Smooth muscle cell (in vitro differentiated cells): ENCODE data around the gene SYCP2. TPM values are rescaled to one million over a fixed set of nuclear protein-coding genes. Genes with fewer than 3 reads are reported as not detected.

Experiments
- DNase-seq: peaks from one replicate; lab custom pipeline; 2025; ENCODE audit not compliant: unreplicated experiment; lab: John Stamatoyannopoulos, UW
- H2AFZ ChIP-seq: fragments of 200-600 bp; sonication (generic); 2 replicates; pipeline ENCODE4 v1.6.0; 2016; ENCODE audit warnings: antibody characterized with exemption, low read depth, mild to moderate bottlenecking
- H3F3A ChIP-seq: fragments of 200-600 bp; sonication (generic); 2 replicates; pipeline ENCODE4 v1.6.0; 2017; ENCODE audit warnings: antibody characterized with exemption, low read depth
- H3K27ac ChIP-seq: fragments of 200-600 bp; sonication (generic); 2 replicates; pipeline ENCODE4 v1.5.1; 2016; ENCODE audit warnings: low read depth, mild to moderate bottlenecking
- H3K27me3 ChIP-seq: fragments of 200-600 bp; sonication (generic); 2 replicates; pipeline ENCODE4 v1.6.1; 2016; ENCODE audit warnings: low read depth, mild to moderate bottlenecking
- H3K36me3 ChIP-seq: fragments of 200-600 bp; sonication (generic); 2 replicates; pipeline ENCODE4 v1.5.1; 2016; ENCODE audit warnings: low read depth
- H3K4me1 ChIP-seq: fragments of 200-600 bp; sonication (generic); 2 replicates; pipeline ENCODE4 v1.5.1; 2016; ENCODE audit warnings: low read depth
- H3K4me2 ChIP-seq: fragments of 200-600 bp; sonication (generic); 2 replicates; pipeline ENCODE4 v1.6.0; 2016; ENCODE audit warnings: mild to moderate bottlenecking
- H3K4me3 ChIP-seq: fragments of 200-600 bp; sonication (generic); 2 replicates; pipeline ENCODE4 v1.5.1; 2016; ENCODE audit warnings: mild to moderate bottlenecking
- H3K79me2 ChIP-seq: fragments of 200-600 bp; sonication (generic); 2 replicates; pipeline ENCODE4 v1.6.0; 2016; ENCODE audit warnings: low read depth, mild to moderate bottlenecking
- H3K9ac ChIP-seq: fragments of 200-600 bp; sonication (generic); 2 replicates; pipeline ENCODE4 v1.6.0; 2016; ENCODE audit warnings: low read depth
- H3K9me3 ChIP-seq: fragments of 200-600 bp; sonication (generic); replicated peaks from 2 replicates; pipeline ENCODE4 v1.5.1; 2016; ENCODE audit warnings: low read depth
- H4K20me1 ChIP-seq: fragments of 200-600 bp; sonication (generic); 2 replicates; pipeline ENCODE4 v1.6.0; 2016; ENCODE audit warnings: low read depth
- WGBS: methylation state at CpG from one replicate; pipeline ENCODE4 v1.1.7; 2016; ENCODE audit warnings: low lambda C conversion rate; 5-methylcytosine and 5-hydroxymethylcytosine counted together
- polyA plus RNA-seq: library from polyadenylated mRNA; unstranded; fragments of >200 nt; fragmentation: Nextera tagmentation; extraction: Ambion mirVana; gene quantifications from 2 replicates; pipeline ENCODE4 v1.2.1, GENCODE V29; 2016
- total RNA-seq: library from RNA; depleted of rRNA; stranded (reverse); fragments of >200 nt; gene quantifications from 2 replicates; pipeline ENCODE4 v1.2.3, GENCODE V29; 2014
- TF ChIP-seq, protein P1 (sequence below): fragments of 200-600 bp; sonication (generic); IDR thresholded peaks from 2 replicates; pipeline ENCODE4 v1.5.1; 2017; ENCODE audit warnings: borderline replicate concordance, mild to moderate bottlenecking, antibody characterized with exemption; ENCODE audit not compliant: insufficient read depth, poor library complexity, severe bottlenecking

The SYCP2 gene
- total and polyA plus RNA-seq, 2 experiments from 2014 or later, result 0.42 to 0.54 TPM

DNA sequence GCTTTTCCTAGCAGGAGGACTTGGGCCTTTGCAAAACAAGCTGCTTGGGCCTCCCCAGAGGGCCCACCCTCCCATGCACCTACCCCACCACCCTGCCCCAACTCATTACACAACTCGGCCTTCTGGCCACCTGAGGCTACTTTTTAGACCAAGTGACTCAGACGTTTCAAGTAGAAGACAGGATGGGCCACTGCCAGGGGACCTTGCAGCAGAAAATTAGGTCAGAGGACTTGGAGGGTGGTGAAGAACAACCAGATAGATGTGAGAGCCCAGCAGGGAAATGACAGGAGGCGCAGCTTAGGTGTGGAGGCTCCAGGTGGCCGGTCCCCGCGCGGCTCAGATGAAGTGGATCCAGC is 5.2 kb upstream of the SYCP2 start:
- H3K36me3 ChIP-seq, result no peaks in the 10 kb centered on the region
- H3K4me2 ChIP-seq, result peak overlapping the region; percentile 92
- H4K20me1 ChIP-seq, result peaks cover 21% of the 10 kb centered on the region
- no peak overlapping the region for H3K4me3 ChIP-seq
- DNase-seq, result no peak
- H3K9ac ChIP-seq, result no peak overlapping the region
- peak overlapping the region; percentile 14 for H3K27ac ChIP-seq
- H2AFZ ChIP-seq, result no peak overlapping the region
- whole genome bisulfite sequencing, result 90% methylated on average over 7 of the region's 7 CpGs
- peaks cover 4% of the 10 kb centered on the region for H3F3A ChIP-seq
- H3K79me2 ChIP-seq, result peaks cover 13% of the 10 kb centered on the region
- no peaks in the 10 kb centered on the region for H3K9me3 ChIP-seq
- TF ChIP-seq, protein P1, sequence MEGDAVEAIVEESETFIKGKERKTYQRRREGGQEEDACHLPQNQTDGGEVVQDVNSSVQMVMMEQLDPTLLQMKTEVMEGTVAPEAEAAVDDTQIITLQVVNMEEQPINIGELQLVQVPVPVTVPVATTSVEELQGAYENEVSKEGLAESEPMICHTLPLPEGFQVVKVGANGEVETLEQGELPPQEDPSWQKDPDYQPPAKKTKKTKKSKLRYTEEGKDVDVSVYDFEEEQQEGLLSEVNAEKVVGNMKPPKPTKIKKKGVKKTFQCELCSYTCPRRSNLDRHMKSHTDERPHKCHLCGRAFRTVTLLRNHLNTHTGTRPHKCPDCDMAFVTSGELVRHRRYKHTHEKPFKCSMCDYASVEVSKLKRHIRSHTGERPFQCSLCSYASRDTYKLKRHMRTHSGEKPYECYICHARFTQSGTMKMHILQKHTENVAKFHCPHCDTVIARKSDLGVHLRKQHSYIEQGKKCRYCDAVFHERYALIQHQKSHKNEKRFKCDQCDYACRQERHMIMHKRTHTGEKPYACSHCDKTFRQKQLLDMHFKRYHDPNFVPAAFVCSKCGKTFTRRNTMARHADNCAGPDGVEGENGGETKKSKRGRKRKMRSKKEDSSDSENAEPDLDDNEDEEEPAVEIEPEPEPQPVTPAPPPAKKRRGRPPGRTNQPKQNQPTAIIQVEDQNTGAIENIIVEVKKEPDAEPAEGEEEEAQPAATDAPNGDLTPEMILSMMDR, result no peak
- peaks cover 8% of the 10 kb centered on the region for H3K4me1 ChIP-seq
- no peaks in the 10 kb centered on the region for H3K27me3 ChIP-seq

GRCh38 chr20:59938221-59938620 is 4.8 kb upstream of the SYCP2 start:
- Histone ChIP-seq H3K9ac (no peak overlapping the region), H3K36me3 (no peaks in the 10 kb centered on the region), H2AFZ (no peak overlapping the region), H3K4me3 (no peak overlapping the region), H3K4me1 (peaks cover 8% of the 10 kb centered on the region), H3K27ac (peak overlapping the region; percentile 14), H3K4me2 (peak overlapping the region; percentile 92), H3K9me3 (no peaks in the 10 kb centered on the region), H3K79me2 (peaks cover 13% of the 10 kb centered on the region), H3F3A (peaks cover 4% of the 10 kb centered on the region), H4K20me1 (peaks cover 21% of the 10 kb centered on the region), H3K27me3 (no peaks in the 10 kb centered on the region)
- TF ChIP-seq, protein P1, result no peak
- no peak for DNase-seq
- WGBS, result 60% methylated on average over 4 of the region's 4 CpGs

- TF ChIP-seq, protein P1, result no peak
Observed at GRCh38 chr20:59937150-59937549, 3.7 kb upstream of the SYCP2 start.

DNA sequence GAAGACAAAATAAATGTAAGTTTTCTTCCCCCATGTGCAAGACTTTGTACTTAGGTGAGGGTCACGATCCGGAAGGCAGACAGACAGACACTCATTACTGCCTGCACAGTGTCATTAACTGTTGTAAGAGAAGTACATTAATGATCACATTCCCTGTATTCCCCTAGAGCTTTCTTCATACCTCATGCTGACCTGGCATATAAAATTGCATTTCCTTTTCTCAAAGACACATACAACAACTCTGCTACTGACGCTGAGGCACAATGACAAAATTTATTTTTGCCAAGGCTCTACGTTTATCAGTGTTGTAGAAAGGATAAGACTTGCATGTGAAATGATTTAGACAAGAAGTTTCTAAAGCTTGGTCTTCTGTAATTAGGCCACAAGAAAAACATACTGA is 3.0 kb upstream of the SYCP2 start:
- whole genome bisulfite sequencing, result 81% methylated on average over 4 of the region's 4 CpGs
- H2AFZ ChIP-seq, result no peak overlapping the region
- H3K27me3 ChIP-seq, result no peaks in the 10 kb centered on the region
- no peaks in the 10 kb centered on the region for H3K36me3 ChIP-seq
- H3K27ac ChIP-seq, result no peak overlapping the region
- TF ChIP-seq, protein P1, result no peak
- H3F3A ChIP-seq, result peaks cover 4% of the 10 kb centered on the region
- peaks cover 6% of the 10 kb centered on the region for H3K4me1 ChIP-seq
- no peaks in the 10 kb centered on the region for H3K9me3 ChIP-seq
- no peak overlapping the region for H3K9ac ChIP-seq
- peaks cover 6% of the 10 kb centered on the region for H3K79me2 ChIP-seq
- DNase-seq, result no peak
- peaks cover 21% of the 10 kb centered on the region for H4K20me1 ChIP-seq
- H3K4me2 ChIP-seq, result no peak overlapping the region
- H3K4me3 ChIP-seq, result no peak overlapping the region

More at GRCh38 chr20:59937150-59937549, 3.7 kb upstream of the SYCP2 start:
- Histone ChIP-seq H2AFZ (no peak overlapping the region), H3K4me3 (no peak overlapping the region), H4K20me1 (peaks cover 21% of the 10 kb centered on the region), H3K27ac (no peak overlapping the region), H3F3A (peaks cover 4% of the 10 kb centered on the region), H3K9me3 (no peaks in the 10 kb centered on the region), H3K36me3 (no peaks in the 10 kb centered on the region), H3K9ac (no peak overlapping the region), H3K4me1 (peaks cover 8% of the 10 kb centered on the region), H3K27me3 (no peaks in the 10 kb centered on the region), H3K4me2 (no peak overlapping the region), H3K79me2 (peaks cover 13% of the 10 kb centered on the region)
- WGBS, result 95% methylated on average over 3 of the region's 3 CpGs
- no peak for DNase-seq
